KOPT-K1 (cell line): Measurements from ENCODE around the gene MYL3.

Source experiments
- H3K27ac ChIP-seq: fragments of 200-600 bp; sonication (generic); 2 replicates; pipeline ENCODE4 v1.5.1; 2016; ENCODE audit warnings: antibody characterized with exemption, mild to moderate bottlenecking, low read depth, low read length; ENCODE audit not compliant: poor library complexity, severe bottlenecking
- H3K36me3 ChIP-seq: fragments of 200-600 bp; sonication (generic); 2 replicates; pipeline ENCODE4 v1.5.1; 2017; ENCODE audit warnings: antibody characterized with exemption, mild to moderate bottlenecking, low read length, moderate library complexity; ENCODE audit not compliant: insufficient read depth
- H3K9me3 ChIP-seq: fragments of 200-600 bp; sonication (generic); 2 replicates; pipeline ENCODE4 v1.5.1; 2017; ENCODE audit warnings: antibody characterized with exemption, low read length, mild to moderate bottlenecking; ENCODE audit not compliant: insufficient read depth, poor library complexity, severe bottlenecking

MYL3 gene

GRCh38 chr3:46881596-46882376 lies 18.5 kb upstream of the MYL3 start:
- Histone ChIP-seq H3K27ac (no peak overlapping the region), H3K36me3 (no peaks in the 10 kb centered on the region), H3K9me3 (no peaks in the 10 kb centered on the region)

- H3K36me3 ChIP-seq: no peaks in the 10 kb centered on the region
- H3K27ac ChIP-seq: no peak overlapping the region
- no peaks in the 10 kb centered on the region for H3K9me3 ChIP-seq
Measured at GRCh38 chr3:46880884-46881595, 17.8 kb upstream of the MYL3 start.

- Histone ChIP-seq H3K9me3 (no peaks in the 10 kb centered on the region), H3K27ac (no peak overlapping the region), H3K36me3 (no peaks in the 10 kb centered on the region)
Measured at GRCh38 chr3:46878781-46879436, 15.7 kb upstream of the MYL3 start.

- Histone ChIP-seq H3K27ac (no peak within 1 kb of the TSS), H3K36me3 (no peaks in the 10 kb centered on the region), H3K9me3 (no peaks in the 10 kb centered on the region)
Measured at GRCh38 chr3:46877406-46878125, 14.3 kb upstream of the MYL3 start, which contains the start of gene PTH1R. Gene PTH1R, plus strand, starts transcription at chr3:46877721. Its CDS starts 5,839 bp downstream, at chr3:46883560.

DNA sequence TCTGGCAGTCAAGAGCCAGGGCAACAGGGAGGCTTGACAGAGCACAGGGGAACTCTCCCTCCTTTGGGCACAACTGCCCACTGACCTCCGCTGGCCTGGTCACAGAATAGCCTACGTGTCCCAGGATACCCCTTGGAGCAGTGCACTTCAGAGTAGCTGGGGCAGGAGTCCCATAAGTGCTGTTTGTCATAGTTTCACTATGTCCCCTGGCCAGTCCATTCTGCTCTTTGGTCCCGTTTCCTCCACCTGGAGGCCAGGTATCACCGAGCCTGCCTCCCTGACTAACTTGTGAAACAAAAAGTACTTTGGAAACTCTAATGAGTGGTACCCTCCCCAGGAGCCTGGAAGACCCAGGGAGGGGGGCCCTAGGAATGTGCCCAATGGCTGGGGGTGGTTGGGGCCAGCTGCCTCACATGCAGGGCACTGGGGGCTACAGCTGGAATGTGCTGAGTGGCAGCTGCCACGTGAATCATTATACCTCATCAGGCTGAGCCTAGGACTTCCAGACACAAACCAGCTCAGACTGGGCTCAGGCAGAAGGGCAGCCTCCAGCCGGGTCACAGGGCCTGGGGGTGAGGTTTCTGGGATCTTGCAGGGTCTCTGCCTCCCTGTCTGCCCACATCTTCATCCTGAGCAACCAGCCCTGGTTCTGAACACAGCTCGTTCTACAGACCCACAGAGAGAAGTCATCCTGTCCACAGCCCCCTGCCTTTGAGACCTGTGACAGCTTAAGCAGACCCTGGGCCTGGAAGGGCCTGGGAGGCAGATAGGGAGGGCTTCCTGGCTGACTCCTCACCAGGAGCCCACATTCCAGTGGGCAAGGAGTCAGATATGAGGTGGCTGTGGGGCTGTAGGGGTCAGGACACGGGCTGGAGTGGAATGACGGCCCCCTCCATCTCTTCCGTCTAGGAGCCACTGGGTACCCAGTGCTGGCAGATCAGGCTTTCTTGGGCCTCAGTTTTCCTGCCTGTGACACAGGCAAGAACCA lies 13.4 kb upstream of the MYL3 start:
- H3K9me3 ChIP-seq: no peaks in the 10 kb centered on the region
- no peaks in the 10 kb centered on the region for H3K36me3 ChIP-seq
- H3K27ac ChIP-seq: no peak overlapping the region

DNA sequence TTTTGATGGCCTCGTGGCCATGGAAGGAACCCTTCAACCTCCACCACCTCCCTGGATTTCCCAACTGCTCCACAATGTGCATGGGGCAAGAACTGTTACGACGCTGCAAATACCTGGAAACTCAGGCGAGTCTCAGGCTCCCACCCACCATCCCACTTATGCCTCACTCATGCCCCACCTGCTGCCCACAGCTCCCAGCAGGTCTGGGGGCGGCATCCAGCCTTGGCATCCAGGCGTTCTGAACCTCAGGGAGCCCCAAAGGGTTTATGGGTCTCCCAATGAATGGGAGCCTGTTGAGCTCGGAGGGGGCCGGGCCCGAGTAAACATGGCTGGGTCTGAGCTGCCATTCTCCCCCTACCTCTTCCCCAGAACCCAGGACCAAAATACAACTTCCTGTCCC lies 12.3 kb upstream of the MYL3 start:
- no peak overlapping the region for H3K27ac ChIP-seq

GRCh38 chr3:46874430-46874829 lies 11.2 kb upstream of the MYL3 start:
- Histone ChIP-seq H3K9me3 (no peaks in the 10 kb centered on the region), H3K36me3 (no peaks in the 10 kb centered on the region), H3K27ac (no peak overlapping the region)

More for the DNA sequence above, 12.3 kb upstream of the MYL3 start:
- Histone ChIP-seq H3K9me3 (no peaks in the 10 kb centered on the region), H3K36me3 (no peaks in the 10 kb centered on the region)

DNA sequence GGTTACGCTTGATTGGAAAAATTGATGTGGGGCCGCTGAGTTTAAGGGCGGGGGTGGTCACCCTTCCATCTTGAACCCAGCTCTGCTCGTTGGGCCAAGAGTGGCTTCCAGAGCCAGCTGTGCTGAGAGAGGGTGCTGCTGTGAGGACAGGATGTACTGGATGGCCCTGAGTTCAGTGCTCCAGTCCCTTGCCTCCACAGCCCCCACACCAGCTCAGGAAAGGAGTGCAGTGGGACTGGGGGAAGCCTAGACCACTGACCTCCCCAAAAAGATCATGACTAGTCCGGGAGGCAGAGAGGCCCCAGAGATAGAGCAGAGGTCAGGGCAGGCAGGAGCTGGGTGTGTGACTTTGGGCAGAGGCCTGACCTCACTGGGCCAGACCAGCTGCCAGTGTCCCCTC lies 10.3 kb upstream of the MYL3 start:
- Histone ChIP-seq H3K9me3 (no peaks in the 10 kb centered on the region), H3K36me3 (no peaks in the 10 kb centered on the region), H3K27ac (no peak overlapping the region)

GRCh38 chr3:46871222-46871621 lies 8.0 kb upstream of the MYL3 start:
- Histone ChIP-seq H3K27ac (no peak overlapping the region), H3K36me3 (no peaks in the 10 kb centered on the region), H3K9me3 (no peaks in the 10 kb centered on the region)

DNA sequence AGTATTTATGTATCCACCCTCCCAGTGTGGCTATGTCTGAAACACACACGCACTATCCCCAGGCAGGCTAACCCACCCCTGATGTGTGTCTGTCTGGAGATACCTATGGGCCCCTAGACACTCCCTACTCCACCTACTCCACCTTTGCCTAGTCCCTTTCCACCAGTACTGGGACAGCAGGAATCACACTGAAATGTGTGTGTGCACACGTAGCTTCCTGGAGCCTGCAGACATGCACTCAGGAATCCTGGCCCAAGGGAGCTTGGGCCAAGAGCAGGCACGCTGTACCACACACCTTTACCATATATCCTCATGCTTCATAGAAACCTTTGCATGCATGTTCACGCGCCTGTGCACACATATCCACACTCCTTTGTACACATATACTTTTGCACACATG lies 7.4 kb upstream of the MYL3 start:
- Histone ChIP-seq H3K27ac (no peak overlapping the region), H3K9me3 (no peaks in the 10 kb centered on the region), H3K36me3 (no peaks in the 10 kb centered on the region)

GRCh38 chr3:46869440-46869839 lies 6.2 kb upstream of the MYL3 start:
- H3K36me3 ChIP-seq: no peaks in the 10 kb centered on the region
- no peaks in the 10 kb centered on the region for H3K9me3 ChIP-seq
- no peak overlapping the region for H3K27ac ChIP-seq

DNA sequence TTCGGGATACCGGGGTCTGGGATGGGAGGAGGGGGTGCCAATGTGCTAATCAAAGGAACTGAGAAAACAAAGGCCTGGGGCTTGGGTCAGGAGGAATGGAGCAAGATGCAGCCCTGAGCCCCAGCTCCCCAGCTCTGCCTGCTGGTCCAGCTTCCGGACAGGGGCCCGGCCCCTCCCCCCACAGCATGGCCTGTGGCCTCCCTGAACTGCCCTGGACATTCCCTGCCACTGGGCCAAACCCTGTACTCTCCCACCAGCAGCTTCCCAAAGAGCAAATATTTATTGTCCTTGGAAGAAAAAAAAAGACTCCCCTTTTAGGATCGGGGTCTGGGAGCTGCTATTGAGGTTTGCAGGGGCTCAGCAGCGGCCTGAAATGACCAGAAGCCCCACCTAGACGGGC lies 5.7 kb upstream of the MYL3 start:
- Histone ChIP-seq H3K36me3 (no peaks in the 10 kb centered on the region), H3K27ac (no peak overlapping the region), H3K9me3 (no peaks in the 10 kb centered on the region)

- no peak overlapping the region for H3K27ac ChIP-seq
- no peaks in the 10 kb centered on the region for H3K36me3 ChIP-seq
- no peaks in the 10 kb centered on the region for H3K9me3 ChIP-seq
Measured at GRCh38 chr3:46868287-46868686, 5.0 kb upstream of the MYL3 start.

- Histone ChIP-seq H3K36me3 (no peaks in the 10 kb centered on the region), H3K27ac (no peak overlapping the region), H3K9me3 (no peaks in the 10 kb centered on the region)
Measured at GRCh38 chr3:46867550-46867898, 4.3 kb upstream of the MYL3 start.
